WTC11 (cell line): Measurements from ENCODE around the gene MAML2. TPM values are rescaled to one million over a fixed set of nuclear protein-coding genes. Genes with fewer than 3 reads are reported as not detected.
A peak's percentile ranks its signal among the peaks of the same experiment; 100 is the strongest.

ENCODE experiments used
- ATAC-seq: fragments of 200-7000 bp; cut with Tn5 transposase; 2 replicates; pipeline ENCODE4 v1.10.0; 2021; ENCODE audit warnings: mild to moderate bottlenecking, moderate library complexity
- CTCF ChIA-PET: fragments of 300-600 bp; sonication (Branson Sonifier 250); formaldehyde crosslinking; loops from one replicate; lab custom pipeline; 2021; ENCODE audit warnings: antibody characterized with exemption; lab: Charles Lee
- POLR2A ChIA-PET: fragments of 350-600 bp; sonication (Branson Sonifier 250); formaldehyde crosslinking; loops from one replicate; lab custom pipeline; 2021; ENCODE audit warnings: antibody characterized with exemption; lab: Charles Lee
- DNase-seq: peaks from one replicate; pipeline ENCODE4 v3.0.0; 2021; ENCODE audit warnings: low spot score
- H3K27ac Mint-ChIP-seq: 2 replicates; pipeline ENCODE4 v1.8.0; 2021; ENCODE audit warnings: mixed read lengths
- H3K27me3 Mint-ChIP-seq: 2 replicates; pipeline ENCODE4 v1.8.0; 2021; ENCODE audit warnings: low read depth, mild to moderate bottlenecking, moderate library complexity, mixed read lengths
- H3K36me3 Mint-ChIP-seq: 2 replicates; pipeline ENCODE4 v1.8.0; 2021; ENCODE audit warnings: mixed read lengths
- H3K4me1 Mint-ChIP-seq: 2 replicates; pipeline ENCODE4 v1.8.0; 2022; ENCODE audit warnings: mixed read lengths
- H3K4me3 Mint-ChIP-seq: 2 replicates; pipeline ENCODE4 v1.8.0; 2021; ENCODE audit warnings: mild to moderate bottlenecking, moderate library complexity, mixed read lengths
- H3K9me3 Mint-ChIP-seq: 2 replicates; pipeline ENCODE4 v1.8.0; 2021; ENCODE audit warnings: mixed read lengths
- ATF1 ChIP-seq: sonication (generic); formaldehyde crosslinking; IDR thresholded peaks from 2 replicates; pipeline ENCODE4 v1.8.1; 2023; ENCODE audit warnings: mild to moderate bottlenecking, moderate library complexity, missing genetic modification reagents
- ATF2 ChIP-seq: sonication (generic); formaldehyde crosslinking; IDR thresholded peaks from 2 replicates; pipeline ENCODE4 v1.8.1; 2022; ENCODE audit warnings: low read depth, missing genetic modification reagents, borderline replicate concordance
- E2F1 ChIP-seq: sonication (generic); formaldehyde crosslinking; IDR thresholded peaks from 2 replicates; pipeline ENCODE4 v1.8.0; 2022; ENCODE audit warnings: mild to moderate bottlenecking, missing genetic modification reagents
- E2F5 ChIP-seq: sonication (generic); formaldehyde crosslinking; IDR thresholded peaks from 2 replicates; pipeline ENCODE4 v1.8.1; 2022; ENCODE audit warnings: mild to moderate bottlenecking, moderate library complexity, missing genetic modification reagents
- JUN ChIP-seq: sonication (generic); formaldehyde crosslinking; IDR thresholded peaks from 2 replicates; pipeline ENCODE4 v1.8.0; 2023; ENCODE audit warnings: mild to moderate bottlenecking, missing genetic modification reagents
- KAT7 ChIP-seq: sonication (generic); formaldehyde crosslinking; IDR thresholded peaks from 2 replicates; pipeline ENCODE4 v1.8.1; 2023; ENCODE audit warnings: missing genetic modification reagents, mild to moderate bottlenecking, borderline replicate concordance
- MLX ChIP-seq: sonication (generic); formaldehyde crosslinking; IDR thresholded peaks from 2 replicates; pipeline ENCODE4 v1.8.1; 2023; ENCODE audit warnings: mild to moderate bottlenecking, missing genetic modification reagents, moderate library complexity
- NFATC4 ChIP-seq: fragments of 250-450 bp; sonication (Bioruptor Pico); IDR thresholded peaks from 2 replicates; pipeline ENCODE4 v1.9.0; 2021; ENCODE audit warnings: mild to moderate bottlenecking
- OVOL2 ChIP-seq: fragments of 250-450 bp; sonication (Bioruptor Pico); IDR thresholded peaks from 2 replicates; pipeline ENCODE4 v1.9.0; 2021; ENCODE audit warnings: mild to moderate bottlenecking, borderline replicate concordance
- PRDM15 ChIP-seq: sonication (generic); formaldehyde crosslinking; IDR thresholded peaks from 2 replicates; pipeline ENCODE4 v1.8.0; 2022; ENCODE audit warnings: missing genetic modification reagents
- TEAD4 ChIP-seq: sonication (generic); formaldehyde crosslinking; IDR thresholded peaks from 2 replicates; pipeline ENCODE4 v1.8.0; 2022; ENCODE audit warnings: mild to moderate bottlenecking, missing genetic modification reagents
- TP53 ChIP-seq: sonication (generic); formaldehyde crosslinking; IDR thresholded peaks from 2 replicates; pipeline ENCODE4 v1.8.1; 2023; ENCODE audit warnings: mild to moderate bottlenecking, missing genetic modification reagents
- ZMAT4 ChIP-seq: fragments of 250-450 bp; sonication (Bioruptor Pico); IDR thresholded peaks from 2 replicates; pipeline ENCODE4 v1.9.0; 2021; ENCODE audit warnings: mild to moderate bottlenecking
- ZNF232 ChIP-seq: sonication (generic); formaldehyde crosslinking; IDR thresholded peaks from 2 replicates; pipeline ENCODE4 v1.8.0; 2022; ENCODE audit warnings: mild to moderate bottlenecking, missing genetic modification reagents
- ZNF263 ChIP-seq: sonication (generic); formaldehyde crosslinking; IDR thresholded peaks from 2 replicates; pipeline ENCODE4 v1.8.1; 2022; ENCODE audit warnings: low read depth, mild to moderate bottlenecking, moderate library complexity, missing genetic modification reagents
- ZNF317 ChIP-seq: sonication (generic); formaldehyde crosslinking; IDR thresholded peaks from 2 replicates; pipeline ENCODE4 v1.8.1; 2023; ENCODE audit warnings: low read depth, mild to moderate bottlenecking, moderate library complexity, missing genetic modification reagents, borderline replicate concordance
- ZNF532 ChIP-seq: fragments of 250-450 bp; sonication (Bioruptor Pico); IDR thresholded peaks from 2 replicates; pipeline ENCODE4 v1.9.0; 2021; ENCODE audit warnings: mild to moderate bottlenecking, borderline replicate concordance
- total RNA-seq: library from RNA; stranded (reverse); gene quantifications from 3 replicates; pipeline ENCODE4 v1.2.3, GENCODE V29; 2021
- TF ChIP-seq, protein P1 (sequence below): sonication (generic); formaldehyde crosslinking; IDR thresholded peaks from 2 replicates; pipeline ENCODE4 v1.8.0; 2023; ENCODE audit warnings: mild to moderate bottlenecking, missing genetic modification reagents
- TF ChIP-seq, protein P2 (sequence below): sonication (generic); formaldehyde crosslinking; IDR thresholded peaks from 2 replicates; pipeline ENCODE4 v1.8.1; 2022; ENCODE audit warnings: low read depth, mild to moderate bottlenecking, moderate library complexity, missing genetic modification reagents, borderline replicate concordance

The MAML2 gene
- total RNA-seq, 1 experiment from 2014 or later = 8.1 TPM

DNA sequence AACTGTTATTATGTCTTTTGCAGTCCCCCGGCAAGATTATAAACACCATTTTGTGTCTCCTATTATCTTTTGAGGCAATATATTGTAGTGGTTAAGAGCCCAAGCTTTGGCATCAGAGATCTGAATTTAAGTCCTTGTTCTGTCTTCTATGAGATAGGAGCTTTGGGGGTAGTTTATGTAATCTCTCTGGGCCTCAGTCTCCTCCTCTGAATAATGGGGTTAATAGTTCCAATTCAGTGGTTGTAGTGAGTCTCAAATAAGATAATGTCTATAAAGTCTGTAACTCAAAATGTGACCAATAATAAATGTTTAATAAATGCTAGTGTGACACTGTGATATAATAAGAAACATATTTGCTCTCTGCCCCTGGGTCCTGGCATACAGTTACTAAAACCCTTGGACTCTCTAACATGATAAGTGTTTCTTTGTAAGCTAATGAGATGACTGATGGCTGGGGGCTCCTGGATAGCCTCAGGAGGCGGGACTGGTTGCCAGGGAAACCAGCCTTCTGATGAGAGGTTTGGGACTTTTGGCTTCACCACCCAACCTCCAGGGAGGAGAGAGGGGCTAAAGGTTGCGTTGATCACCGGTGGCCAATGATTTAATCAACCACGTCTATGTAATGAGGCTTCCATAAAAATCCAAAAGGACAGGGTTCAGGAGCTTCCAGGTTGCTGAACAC lies 235.7 kb downstream of the MAML2 start:
- Mint-ChIP-seq H3K4me3 (no peak overlapping the region), H3K36me3 (no peaks in the 10 kb centered on the region), H3K9me3 (no peaks in the 10 kb centered on the region), H3K4me1 (peaks cover 20% of the 10 kb centered on the region), H3K27ac (no peak overlapping the region), H3K27me3 (no peaks in the 10 kb centered on the region)
- ChIA-PET POLR2A (interaction anchor here (0.9 kb wide), 1 partner anchor 36 kb away, joined by 3 read pairs; no protein-coding TSS in a partner anchor), CTCF (interaction anchor here (1.0 to 1.4 kb wide), 3 partner anchors 23 to 286 kb away, joined by 3 to 4 read pairs (median 3); no protein-coding TSS in a partner anchor)
- peak; percentile 31; the same call in 1 of the 2 replicates for ATAC-seq
- TF ChIP-seq ZNF317 (CRISPR knock-in tag) (no peak), JUN (CRISPR knock-in tag) (no peak), KAT7 (no peak), TEAD4 (CRISPR knock-in tag) (no peak), OVOL2 (CRISPR knock-in tag) (no peak), ATF1 (CRISPR knock-in tag) (no peak), PRDM15 (no peak), NFATC4 (CRISPR knock-in tag) (no peak), E2F5 (CRISPR knock-in tag) (no peak), ATF2 (CRISPR knock-in tag) (no peak), TP53 (CRISPR knock-in tag) (no peak), ZNF263 (CRISPR knock-in tag) (no peak), MLX (CRISPR knock-in tag) (no peak), ZNF532 (CRISPR knock-in tag) (no peak), E2F1 (CRISPR knock-in tag) (no peak), ZMAT4 (CRISPR knock-in tag) (no peak), ZNF232 (no peak)
- TF ChIP-seq, protein P1, sequence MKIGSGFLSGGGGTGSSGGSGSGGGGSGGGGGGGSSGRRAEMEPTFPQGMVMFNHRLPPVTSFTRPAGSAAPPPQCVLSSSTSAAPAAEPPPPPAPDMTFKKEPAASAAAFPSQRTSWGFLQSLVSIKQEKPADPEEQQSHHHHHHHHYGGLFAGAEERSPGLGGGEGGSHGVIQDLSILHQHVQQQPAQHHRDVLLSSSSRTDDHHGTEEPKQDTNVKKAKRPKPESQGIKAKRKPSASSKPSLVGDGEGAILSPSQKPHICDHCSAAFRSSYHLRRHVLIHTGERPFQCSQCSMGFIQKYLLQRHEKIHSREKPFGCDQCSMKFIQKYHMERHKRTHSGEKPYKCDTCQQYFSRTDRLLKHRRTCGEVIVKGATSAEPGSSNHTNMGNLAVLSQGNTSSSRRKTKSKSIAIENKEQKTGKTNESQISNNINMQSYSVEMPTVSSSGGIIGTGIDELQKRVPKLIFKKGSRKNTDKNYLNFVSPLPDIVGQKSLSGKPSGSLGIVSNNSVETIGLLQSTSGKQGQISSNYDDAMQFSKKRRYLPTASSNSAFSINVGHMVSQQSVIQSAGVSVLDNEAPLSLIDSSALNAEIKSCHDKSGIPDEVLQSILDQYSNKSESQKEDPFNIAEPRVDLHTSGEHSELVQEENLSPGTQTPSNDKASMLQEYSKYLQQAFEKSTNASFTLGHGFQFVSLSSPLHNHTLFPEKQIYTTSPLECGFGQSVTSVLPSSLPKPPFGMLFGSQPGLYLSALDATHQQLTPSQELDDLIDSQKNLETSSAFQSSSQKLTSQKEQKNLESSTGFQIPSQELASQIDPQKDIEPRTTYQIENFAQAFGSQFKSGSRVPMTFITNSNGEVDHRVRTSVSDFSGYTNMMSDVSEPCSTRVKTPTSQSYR = no peak
- TF ChIP-seq, protein P2, sequence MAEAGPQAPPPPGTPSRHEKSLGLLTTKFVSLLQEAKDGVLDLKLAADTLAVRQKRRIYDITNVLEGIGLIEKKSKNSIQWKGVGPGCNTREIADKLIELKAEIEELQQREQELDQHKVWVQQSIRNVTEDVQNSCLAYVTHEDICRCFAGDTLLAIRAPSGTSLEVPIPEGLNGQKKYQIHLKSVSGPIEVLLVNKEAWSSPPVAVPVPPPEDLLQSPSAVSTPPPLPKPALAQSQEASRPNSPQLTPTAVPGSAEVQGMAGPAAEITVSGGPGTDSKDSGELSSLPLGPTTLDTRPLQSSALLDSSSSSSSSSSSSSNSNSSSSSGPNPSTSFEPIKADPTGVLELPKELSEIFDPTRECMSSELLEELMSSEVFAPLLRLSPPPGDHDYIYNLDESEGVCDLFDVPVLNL (CRISPR knock-in tag) = no peak
- peak; percentile 24 for DNase-seq
